ENCODE results near the gene ZNF318. TPM values are rescaled to one million over a fixed set of nuclear protein-coding genes. Genes with fewer than 3 reads are reported as not detected.
"Not testable (repeated sequence)": the region's sequence is repeated elsewhere in the genome, so short reads cannot be mapped to it uniquely, and the experiment has no call there.

ZNF318 gene
- total and polyA plus RNA-seq, 2 donors (not counting 1 experiment from before 2014, with no cell fraction given), result 79.7 to 91.8 TPM

- no peak for ATAC-seq (ENCODE audit: low read depth)
- Histone ChIP-seq H3K36me3 (replicated peaks in 1 of 2; ENCODE audit: control extremely low read depth in 1 of 2, control insufficient read depth in 1 of 2, extremely low read depth in 1 of 2, insufficient read depth in 2 of 2, low read length in 1 of 2) (no peaks in the 10 kb centered on the region), H3K27ac (ENCODE audit: low read length in 2 of 2) (peak overlapping the region; percentile 91 to 94), H3K79me2 (ENCODE audit: control insufficient read depth, insufficient read depth, low read length) (peaks cover 6% of the 10 kb centered on the region), H3K4me3 (ENCODE audit: control extremely low read depth in 1 of 5, extremely low read depth in 1 of 5, insufficient read depth in 1 of 5, low read depth in 2 of 5, low read length in 4 of 5) (peak overlapping the region in 2 of 5 experiments; percentile 18 to 42), H4K20me1 (ENCODE audit: control insufficient read depth, insufficient read depth, low read length, poor library complexity, severe bottlenecking) (no peaks in the 10 kb centered on the region), H3K9me3 (ENCODE audit: control extremely low read depth in 1 of 3, control insufficient read depth in 2 of 3, insufficient read depth in 1 of 3, low read length in 2 of 3) (peaks cover 0 to 17% (median 5%) of the 10 kb centered on the region in 3 donors), H3K4me2 (replicated peaks; ENCODE audit: low read depth, low read length, poor library complexity, severe bottlenecking) (peak overlapping the region; percentile 68), H2AFZ (ENCODE audit: insufficient read depth, low read depth, low read length, poor library complexity, severe bottlenecking) (no peak overlapping the region), H3K4me1 (ENCODE audit: control insufficient read depth in 2 of 2, insufficient read depth in 2 of 2, low read length in 2 of 2) (peaks cover 68 to 73% of the 10 kb centered on the region in 2 donors), H3K9ac (ENCODE audit: low read length) (peak overlapping the region; percentile 33), H3K27me3 (replicated peaks in 1 of 4; ENCODE audit: control extremely low read depth in 1 of 4, control insufficient read depth in 3 of 4, insufficient read depth in 4 of 4, low read length in 3 of 4) (peaks cover 0 to 4% (median 2%) of the 10 kb centered on the region in 4 experiments)
- POLR2A ChIA-PET, result interaction anchor here (0.7 to 2.7 kb wide), 9 partner anchors 9 to 819 kb away, joined by 3 to 56 read pairs (median 6); partner anchors contain the start of genes ABCC10, CNPY3, CUL9 and ZNF318
- no CpG with 5 or more reads among the region's 6 CpGs for WGBS (ENCODE audit: insufficient coverage)
- Mint-ChIP-seq H3K9me3 (ENCODE audit: insufficient read depth) (no peaks in the 10 kb centered on the region), H3K27ac (peak overlapping the region; percentile 98), H3K4me3 (peak overlapping the region; percentile 85), H3K27me3 (peaks cover 12% of the 10 kb centered on the region), H3K4me1 (peaks cover 67% of the 10 kb centered on the region)
- DNase-seq, result no peak
- CTCF ChIA-PET, result interaction anchor here (0.8 to 3.6 kb wide), 12 partner anchors 12 to 159 kb away, joined by 3 to 54 read pairs (median 5); partner anchors contain the start of genes ABCC10, CRIP3 and ZNF318
- no peak for TF ChIP-seq EZH2 (IDR thresholded peaks at IDR 0.05; ENCODE audit: borderline replicate concordance, insufficient read depth, low read depth, low read length, poor library complexity, severe bottlenecking)
- no peak for TF ChIP-seq CTCF (IDR thresholded peaks at IDR 0.05)
- intact Hi-C loops (cut with micrococcal nuclease), result loop anchor here (1.0 to 5.0 kb wide), 5 partner anchors 14 to 212 kb away; partner anchors contain the start of genes ABCC10, SRF and ZNF318
Measured at GRCh38 chr6:43383021-43383667, 13.7 kb upstream of the ZNF318 start.

- intact Hi-C loops (cut with micrococcal nuclease), result loop anchor here (5.0 kb wide), 1 partner anchor 126 kb away; no protein-coding TSS in a partner anchor
- Histone ChIP-seq H3K4me2 (replicated peaks; ENCODE audit: low read depth, low read length, poor library complexity, severe bottlenecking) (peak overlapping the region; percentile 1), H3K79me2 (ENCODE audit: control insufficient read depth, insufficient read depth, low read length) (peaks cover 11% of the 10 kb centered on the region), H3K9me3 (ENCODE audit: control extremely low read depth in 1 of 3, control insufficient read depth in 2 of 3, insufficient read depth in 1 of 3, low read length in 2 of 3) (peaks cover 0 to 17% (median 5%) of the 10 kb centered on the region in 3 donors), H3K4me1 (ENCODE audit: control insufficient read depth in 2 of 2, insufficient read depth in 2 of 2, low read length in 2 of 2) (peaks cover 81 to 84% of the 10 kb centered on the region in 2 donors)
- H3K27ac Mint-ChIP-seq; H4K20me1 ChIP-seq (ENCODE audit: control insufficient read depth, insufficient read depth, low read length, poor library complexity, severe bottlenecking); H2AFZ ChIP-seq (ENCODE audit: insufficient read depth, low read depth, low read length, poor library complexity, severe bottlenecking); H3K27me3 ChIP-seq (replicated peaks in 1 of 4; ENCODE audit: control extremely low read depth in 1 of 4, control insufficient read depth in 3 of 4, insufficient read depth in 4 of 4, low read length in 3 of 4); H3K36me3 ChIP-seq (replicated peaks in 1 of 2; ENCODE audit: control extremely low read depth in 1 of 2, control insufficient read depth in 1 of 2, extremely low read depth in 1 of 2, insufficient read depth in 2 of 2, low read length in 1 of 2); ATAC-seq (ENCODE audit: low read depth); DNase-seq; H3K4me3 Mint-ChIP-seq; H3K27ac ChIP-seq (ENCODE audit: low read length in 2 of 2); H3K4me3 ChIP-seq (ENCODE audit: control extremely low read depth in 1 of 5, extremely low read depth in 1 of 5, insufficient read depth in 1 of 5, low read depth in 2 of 5, low read length in 4 of 5); H3K9ac ChIP-seq (ENCODE audit: low read length); H3K9me3 Mint-ChIP-seq (ENCODE audit: insufficient read depth): not testable (repeated sequence)
- POLR2A ChIA-PET, result interaction anchor here (0.6 to 1.5 kb wide), 3 partner anchors 19 to 488 kb away, joined by 4 to 5 read pairs (median 5); partner anchors contain the start of gene TJAP1
- peaks cover 12% of the 10 kb centered on the region for H3K27me3 Mint-ChIP-seq
- no CpG with 5 or more reads among the region's 9 CpGs for WGBS (ENCODE audit: insufficient coverage)
- CTCF ChIA-PET, result interaction anchor here (0.6 to 4.0 kb wide), 3 partner anchors 10 to 156 kb away, joined by 3 to 19 read pairs (median 3); partner anchors contain the start of gene ZNF318
- peaks cover 76% of the 10 kb centered on the region for H3K4me1 Mint-ChIP-seq
Measured at GRCh38 chr6:43380858-43381257, 11.4 kb upstream of the ZNF318 start.

Data from B cell (primary cell).